Smooth muscle cell (in vitro differentiated cells): ENCODE results near the gene HYI. TPM values are rescaled to one million over a fixed set of nuclear protein-coding genes. Genes with fewer than 3 reads are reported as not detected.
A peak's percentile ranks its signal among the peaks of the same experiment; 100 is the strongest.
"Not testable (repeated sequence)": the region's sequence is repeated elsewhere in the genome, so short reads cannot be mapped to it uniquely, and the experiment has no call there.

Experiments used
- DNase-seq: peaks from one replicate; lab custom pipeline; 2025; ENCODE audit not compliant: unreplicated experiment; lab: John Stamatoyannopoulos, UW
- H2AFZ ChIP-seq: fragments of 200-600 bp; sonication (generic); 2 replicates; pipeline ENCODE4 v1.6.0; 2016; ENCODE audit warnings: antibody characterized with exemption, low read depth, mild to moderate bottlenecking
- H3F3A ChIP-seq: fragments of 200-600 bp; sonication (generic); 2 replicates; pipeline ENCODE4 v1.6.0; 2017; ENCODE audit warnings: antibody characterized with exemption, low read depth
- H3K27ac ChIP-seq: fragments of 200-600 bp; sonication (generic); 2 replicates; pipeline ENCODE4 v1.5.1; 2016; ENCODE audit warnings: low read depth, mild to moderate bottlenecking
- H3K27me3 ChIP-seq: fragments of 200-600 bp; sonication (generic); 2 replicates; pipeline ENCODE4 v1.6.1; 2016; ENCODE audit warnings: low read depth, mild to moderate bottlenecking
- H3K36me3 ChIP-seq: fragments of 200-600 bp; sonication (generic); 2 replicates; pipeline ENCODE4 v1.5.1; 2016; ENCODE audit warnings: low read depth
- H3K4me1 ChIP-seq: fragments of 200-600 bp; sonication (generic); 2 replicates; pipeline ENCODE4 v1.5.1; 2016; ENCODE audit warnings: low read depth
- H3K4me2 ChIP-seq: fragments of 200-600 bp; sonication (generic); 2 replicates; pipeline ENCODE4 v1.6.0; 2016; ENCODE audit warnings: mild to moderate bottlenecking
- H3K4me3 ChIP-seq: fragments of 200-600 bp; sonication (generic); 2 replicates; pipeline ENCODE4 v1.5.1; 2016; ENCODE audit warnings: mild to moderate bottlenecking
- H3K79me2 ChIP-seq: fragments of 200-600 bp; sonication (generic); 2 replicates; pipeline ENCODE4 v1.6.0; 2016; ENCODE audit warnings: low read depth, mild to moderate bottlenecking
- H3K9ac ChIP-seq: fragments of 200-600 bp; sonication (generic); 2 replicates; pipeline ENCODE4 v1.6.0; 2016; ENCODE audit warnings: low read depth
- H3K9me3 ChIP-seq: fragments of 200-600 bp; sonication (generic); replicated peaks from 2 replicates; pipeline ENCODE4 v1.5.1; 2016; ENCODE audit warnings: low read depth
- H4K20me1 ChIP-seq: fragments of 200-600 bp; sonication (generic); 2 replicates; pipeline ENCODE4 v1.6.0; 2016; ENCODE audit warnings: low read depth
- CTCF ChIP-seq: fragments of 200-600 bp; sonication (generic); IDR thresholded peaks from 2 replicates; pipeline ENCODE4 v1.5.1; 2017; ENCODE audit warnings: borderline replicate concordance, mild to moderate bottlenecking, antibody characterized with exemption; ENCODE audit not compliant: insufficient read depth, poor library complexity, severe bottlenecking
- WGBS: methylation state at CpG from one replicate; pipeline ENCODE4 v1.1.7; 2016; ENCODE audit warnings: low lambda C conversion rate; 5-methylcytosine and 5-hydroxymethylcytosine counted together
- polyA plus RNA-seq: library from polyadenylated mRNA; unstranded; fragments of >200 nt; fragmentation: Nextera tagmentation; extraction: Ambion mirVana; gene quantifications from 2 replicates; pipeline ENCODE4 v1.2.1, GENCODE V29; 2016
- total RNA-seq: library from RNA; depleted of rRNA; stranded (reverse); fragments of >200 nt; gene quantifications from 2 replicates; pipeline ENCODE4 v1.2.3, GENCODE V29; 2014

The HYI gene
- total and polyA plus RNA-seq, 2 experiments from 2014 or later: 19.5 to 19.8 TPM

- Histone ChIP-seq H3K27ac (no peak overlapping the region), H2AFZ (no peak overlapping the region), H3K4me2 (no peak overlapping the region), H3K9ac (no peak overlapping the region), H3K4me3 (no peak overlapping the region), H3F3A (peaks cover 14% of the 10 kb centered on the region), H3K27me3 (no peaks in the 10 kb centered on the region), H3K79me2 (no peaks in the 10 kb centered on the region), H3K36me3 (no peaks in the 10 kb centered on the region), H4K20me1 (no peaks in the 10 kb centered on the region), H3K4me1 (peaks cover 8% of the 10 kb centered on the region), H3K9me3 (no peaks in the 10 kb centered on the region)
- TF ChIP-seq CTCF: no peak
- no peak for DNase-seq
- 96% methylated on average over 1 of the region's 1 CpG for WGBS
Observed at GRCh38 chr1:43477716-43478115, 24.0 kb upstream of the HYI start.

GRCh38 chr1:43475611-43476401 is 22.1 kb upstream of the HYI start:
- not testable (repeated sequence) for DNase-seq, H3K79me2 ChIP-seq, H2AFZ ChIP-seq, H3K27me3 ChIP-seq, H3K9ac ChIP-seq, H3K4me3 ChIP-seq, H4K20me1 ChIP-seq, H3K9me3 ChIP-seq, H3K36me3 ChIP-seq
- WGBS: 45% methylated on average over 10 of the region's 10 CpGs
- peaks cover 14% of the 10 kb centered on the region for H3F3A ChIP-seq
- peak overlapping the region; percentile 13 for H3K4me2 ChIP-seq
- H3K27ac ChIP-seq: peak overlapping the region; percentile 67
- H3K4me1 ChIP-seq: peaks cover 13% of the 10 kb centered on the region

- no peak for TF ChIP-seq CTCF
- Histone ChIP-seq H2AFZ (no peak overlapping the region), H3K4me1 (peaks cover 13% of the 10 kb centered on the region), H3K4me3 (no peak overlapping the region), H3K36me3 (no peaks in the 10 kb centered on the region), H4K20me1 (no peaks in the 10 kb centered on the region), H3K9me3 (no peaks in the 10 kb centered on the region), H3K27me3 (no peaks in the 10 kb centered on the region), H3K79me2 (no peaks in the 10 kb centered on the region), H3K9ac (peak overlapping the region; percentile 47), H3K27ac (peak overlapping the region; percentile 94), H3F3A (peaks cover 14% of the 10 kb centered on the region), H3K4me2 (peak overlapping the region; percentile 74)
- DNase-seq: no peak
- WGBS: 97% methylated on average over 4 of the region's 4 CpGs
Observed at GRCh38 chr1:43473463-43473862, 19.7 kb upstream of the HYI start.

GRCh38 chr1:43472463-43473151 is 18.9 kb upstream of the HYI start:
- peaks cover 14% of the 10 kb centered on the region for H3F3A ChIP-seq
- H3K36me3 ChIP-seq, H3K27me3 ChIP-seq, H3K9me3 ChIP-seq, H2AFZ ChIP-seq, DNase-seq, H4K20me1 ChIP-seq, H3K4me3 ChIP-seq, H3K79me2 ChIP-seq: not testable (repeated sequence)
- peaks cover 13% of the 10 kb centered on the region for H3K4me1 ChIP-seq
- WGBS: 15% methylated on average over 6 of the region's 6 CpGs
- peak overlapping the region; percentile 47 for H3K9ac ChIP-seq
- peak overlapping the region; percentile 94 for H3K27ac ChIP-seq
- H3K4me2 ChIP-seq: peak overlapping the region; percentile 74
